Activated CD8-positive, alpha-beta memory T cell treated with anti-CD3 and anti-CD28 coated beads, Interleukin-2, amount 50 U/mL, for 48 hours (primary cell): ENCODE results near the gene TMEM198.

Experiments
- DNase-seq: peaks from one replicate; pipeline ENCODE4 v3.0.0-alpha.2; 2020

Gene TMEM198

DNA sequence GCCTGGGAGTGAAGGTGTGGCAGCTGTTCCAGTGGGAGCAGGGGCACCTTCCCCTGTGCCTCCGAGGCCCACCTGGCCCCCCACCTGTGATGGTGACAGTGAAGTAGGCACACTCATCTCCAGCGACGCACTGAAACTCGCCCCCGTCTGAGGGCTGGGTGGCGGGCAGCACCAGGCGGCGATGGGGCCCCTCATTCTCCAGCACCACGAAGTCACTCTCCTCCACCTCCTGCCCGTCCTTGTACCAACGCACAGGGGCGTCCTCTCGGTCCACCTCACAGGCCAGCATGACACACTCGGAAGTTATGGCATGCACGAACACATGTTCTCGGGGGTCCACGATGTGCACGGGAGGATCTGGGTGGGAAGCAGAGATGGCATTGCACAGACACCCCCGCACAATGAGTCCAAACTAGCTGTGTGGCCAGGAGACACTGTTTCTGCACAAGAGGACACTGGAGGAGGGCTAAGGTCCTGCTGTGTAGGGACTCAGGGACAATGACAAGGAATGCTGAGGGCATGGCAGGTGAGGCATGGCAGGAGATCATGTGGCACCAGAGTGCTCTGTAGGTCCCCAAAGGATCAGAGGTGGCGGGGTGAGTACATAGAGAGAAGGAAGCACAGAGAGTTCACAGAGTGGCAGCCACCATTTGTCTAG, 19.6 kb downstream of the TMEM198 start:
- no peak for DNase-seq

- DNase-seq, result no peak
These were observed 21.6 kb downstream of the TMEM198 start for GRCh38 chr2:219565130-219566080.

- DNase-seq, result no peak
These were observed 22.8 kb downstream of the TMEM198 start for GRCh38 chr2:219566640-219567039.

GRCh38 chr2:219567131-219567530, 23.3 kb downstream of the TMEM198 start:
- DNase-seq, result no peak

DNA sequence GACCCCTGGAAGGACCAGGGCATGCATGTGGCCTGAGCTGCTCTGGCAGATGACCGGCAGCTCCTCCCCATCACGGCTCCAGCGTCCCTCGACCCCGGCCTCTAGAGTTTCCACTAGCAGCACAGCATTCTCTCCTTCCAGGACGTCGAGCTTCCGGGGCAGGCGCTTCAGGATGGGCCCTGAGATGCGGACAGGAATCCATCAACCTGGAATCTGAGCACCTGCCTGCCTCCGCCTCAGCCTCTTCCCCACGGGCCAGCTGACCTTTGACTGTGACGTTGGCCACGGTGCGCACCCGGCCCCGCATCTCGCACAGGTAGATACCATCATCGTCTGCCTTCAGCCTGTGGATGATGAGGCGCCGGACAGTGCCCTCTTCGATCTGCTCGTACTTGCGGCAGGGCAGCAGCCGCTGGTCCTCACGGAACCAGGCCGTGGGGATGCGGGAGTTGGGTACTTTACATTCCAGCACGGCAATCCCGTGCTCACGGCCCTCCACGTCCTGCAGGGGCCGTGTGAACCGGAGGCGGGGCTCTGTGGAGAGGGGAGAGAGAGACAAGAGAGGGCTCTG, 24.0 kb downstream of the TMEM198 start:
- DNase-seq, result no peak

DNA sequence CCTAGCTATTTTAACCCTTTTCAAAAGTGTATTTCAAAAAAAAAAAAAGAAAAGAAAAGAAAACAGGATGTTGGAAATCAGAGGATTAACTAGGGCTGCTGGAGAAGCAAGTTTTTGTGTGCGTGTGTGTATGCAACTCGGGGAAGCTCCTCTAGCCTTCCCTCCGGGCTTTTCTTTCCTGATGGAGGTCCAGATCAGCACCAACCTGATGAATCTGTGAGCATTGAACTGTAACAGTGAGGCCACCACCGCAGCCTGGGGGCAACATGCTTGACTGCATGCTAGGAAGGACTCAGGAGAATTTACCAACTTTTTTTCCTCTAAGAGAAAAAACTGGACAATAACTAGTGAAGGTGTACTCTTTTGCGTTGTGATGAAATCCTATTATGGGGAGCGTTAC, 25.2 kb downstream of the TMEM198 start:
- no peak for DNase-seq

- DNase-seq, result no peak
These were observed 25.8 kb downstream of the TMEM198 start for GRCh38 chr2:219569635-219570034.

GRCh38 chr2:219570194-219570923, 26.5 kb downstream of the TMEM198 start:
- DNase-seq, result no peak

- DNase-seq, result no peak
These were observed 27.1 kb downstream of the TMEM198 start for GRCh38 chr2:219570924-219571310.

DNA sequence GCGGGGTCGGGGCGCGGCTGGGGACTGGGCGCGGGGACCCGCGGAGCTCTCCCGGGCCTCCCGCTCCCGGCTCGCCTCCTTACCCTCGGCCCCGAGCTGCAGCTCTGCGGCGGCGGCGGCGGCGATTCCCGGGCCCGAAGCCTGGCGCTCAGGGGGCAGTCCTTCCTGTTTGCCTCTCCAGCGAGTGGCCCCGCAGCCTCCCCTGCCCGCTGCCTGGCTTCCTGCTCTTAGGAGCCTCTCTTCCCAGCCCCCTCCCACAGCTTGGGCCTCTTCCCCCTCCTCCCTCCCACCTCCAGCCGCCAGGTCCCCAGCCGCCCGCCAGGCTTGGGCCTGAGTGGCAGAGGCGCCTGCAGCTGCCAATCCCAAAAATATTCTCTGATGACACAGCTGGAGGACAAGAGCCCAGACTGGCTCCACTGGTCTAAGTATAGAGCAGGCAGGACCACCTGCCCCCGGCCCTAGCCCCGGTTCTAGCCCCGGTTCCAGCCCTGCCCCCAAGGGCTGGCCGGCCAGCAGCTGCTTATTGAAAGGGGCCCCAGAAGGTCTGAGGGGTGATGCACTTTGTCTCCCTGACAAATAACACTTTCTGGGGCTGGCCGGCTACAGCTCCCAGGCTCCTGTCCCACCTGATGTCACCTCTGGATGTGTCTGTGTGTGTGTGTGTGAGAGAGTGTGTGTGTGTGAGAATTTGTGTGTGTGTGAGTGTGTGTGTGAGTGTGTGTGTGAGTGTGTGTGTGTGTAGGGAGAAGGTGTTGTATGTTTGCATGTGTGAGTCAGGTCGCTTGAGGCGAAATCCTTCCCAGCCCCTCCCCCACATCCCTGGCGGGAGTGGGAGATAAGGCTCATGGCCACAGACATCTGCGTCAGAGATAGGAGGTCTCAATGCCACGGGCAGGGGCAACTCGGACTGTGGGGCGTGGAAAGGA, 27.7 kb downstream of the TMEM198 start, which contains the start of gene OBSL1:
Gene OBSL1 (minus strand): TSS at position 229 of the 926 bp plus-strand sequence. CDS start 307 bp downstream, outside the sequence.
- DNase-seq, result no peak

DNA sequence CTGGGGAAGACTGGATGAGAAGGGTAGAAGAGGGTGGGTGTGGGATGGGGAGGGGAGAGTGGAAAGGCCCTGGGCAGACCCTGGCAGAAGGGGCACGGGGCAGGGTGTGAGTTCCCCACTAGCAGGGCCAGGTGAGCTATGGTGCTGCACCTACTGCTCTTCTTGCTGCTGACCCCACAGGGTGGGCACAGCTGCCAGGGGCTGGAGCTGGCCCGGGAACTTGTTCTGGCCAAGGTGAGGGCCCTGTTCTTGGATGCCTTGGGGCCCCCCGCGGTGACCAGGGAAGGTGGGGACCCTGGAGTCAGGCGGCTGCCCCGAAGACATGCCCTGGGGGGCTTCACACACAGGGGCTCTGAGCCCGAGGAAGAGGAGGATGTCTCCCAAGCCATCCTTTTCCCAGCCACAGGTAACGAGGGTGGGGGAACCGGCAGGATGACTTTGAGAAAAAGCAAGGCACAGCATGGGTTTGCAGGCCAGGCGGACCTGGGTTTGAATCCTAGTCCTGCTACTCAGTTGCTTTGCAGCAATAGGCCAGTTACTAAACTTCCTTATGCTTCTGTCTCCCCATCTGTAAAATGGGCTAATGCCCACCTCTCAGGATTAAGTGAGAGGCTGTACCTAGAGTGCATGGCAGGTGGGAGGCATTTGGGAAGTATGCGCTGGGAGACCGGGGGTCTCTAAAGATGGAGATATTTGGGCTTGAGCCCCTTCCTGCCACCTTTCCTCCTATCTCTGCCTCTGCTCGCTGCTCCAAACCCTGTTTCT, 28.6 kb downstream of the TMEM198 start, which contains the start of gene INHA:
Gene INHA (plus strand): TSS at position 74 of the 765 bp plus-strand sequence. CDS start 65 bp downstream, at position 139.
- no peak for DNase-seq

DNA sequence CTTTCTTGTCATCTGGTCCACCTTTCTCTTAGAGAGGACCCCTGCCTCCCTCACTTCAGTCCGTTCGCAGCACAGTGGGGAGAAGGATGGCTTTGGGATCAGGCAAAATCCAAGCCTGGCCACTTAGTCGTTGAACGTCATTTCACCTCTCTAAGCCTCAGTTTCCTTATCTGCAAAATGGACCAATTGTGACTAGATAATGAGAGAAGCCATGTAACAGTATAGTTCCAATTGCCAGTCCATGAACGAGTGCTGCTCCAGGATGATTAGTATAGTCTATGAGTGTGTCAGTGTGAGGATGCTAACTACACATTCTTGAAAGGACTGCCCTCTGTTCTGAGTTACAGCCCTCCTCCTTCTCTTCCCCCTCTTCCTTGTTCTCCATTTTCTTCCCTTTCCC, 29.3 kb downstream of the TMEM198 start:
- no peak for DNase-seq

DNA sequence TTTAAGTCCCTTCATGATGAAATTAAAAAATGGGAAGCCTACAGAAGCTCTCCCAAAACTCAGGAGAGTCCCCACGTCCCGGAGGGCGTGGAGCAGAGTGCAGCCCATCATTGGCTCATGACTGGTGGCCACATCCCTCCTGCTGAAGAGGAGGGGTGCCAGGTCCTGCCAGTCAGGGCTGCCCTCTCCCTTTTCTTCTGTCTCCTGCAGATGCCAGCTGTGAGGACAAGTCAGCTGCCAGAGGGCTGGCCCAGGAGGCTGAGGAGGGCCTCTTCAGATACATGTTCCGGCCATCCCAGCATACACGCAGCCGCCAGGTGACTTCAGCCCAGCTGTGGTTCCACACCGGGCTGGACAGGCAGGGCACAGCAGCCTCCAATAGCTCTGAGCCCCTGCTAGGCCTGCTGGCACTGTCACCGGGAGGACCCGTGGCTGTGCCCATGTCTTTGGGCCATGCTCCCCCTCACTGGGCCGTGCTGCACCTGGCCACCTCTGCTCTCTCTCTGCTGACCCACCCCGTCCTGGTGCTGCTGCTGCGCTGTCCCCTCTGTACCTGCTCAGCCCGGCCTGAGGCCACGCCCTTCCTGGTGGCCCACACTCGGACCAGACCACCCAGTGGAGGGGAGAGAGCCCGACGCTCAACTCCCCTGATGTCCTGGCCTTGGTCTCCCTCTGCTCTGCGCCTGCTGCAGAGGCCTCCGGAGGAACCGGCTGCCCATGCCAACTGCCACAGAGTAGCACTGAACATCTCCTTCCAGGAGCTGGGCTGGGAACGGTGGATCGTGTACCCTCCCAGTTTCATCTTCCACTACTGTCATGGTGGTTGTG, 30.9 kb downstream of the TMEM198 start:
- DNase-seq, result no peak

- no peak for DNase-seq
These were observed 32.0 kb downstream of the TMEM198 start for GRCh38 chr2:219575566-219576504.

DNA sequence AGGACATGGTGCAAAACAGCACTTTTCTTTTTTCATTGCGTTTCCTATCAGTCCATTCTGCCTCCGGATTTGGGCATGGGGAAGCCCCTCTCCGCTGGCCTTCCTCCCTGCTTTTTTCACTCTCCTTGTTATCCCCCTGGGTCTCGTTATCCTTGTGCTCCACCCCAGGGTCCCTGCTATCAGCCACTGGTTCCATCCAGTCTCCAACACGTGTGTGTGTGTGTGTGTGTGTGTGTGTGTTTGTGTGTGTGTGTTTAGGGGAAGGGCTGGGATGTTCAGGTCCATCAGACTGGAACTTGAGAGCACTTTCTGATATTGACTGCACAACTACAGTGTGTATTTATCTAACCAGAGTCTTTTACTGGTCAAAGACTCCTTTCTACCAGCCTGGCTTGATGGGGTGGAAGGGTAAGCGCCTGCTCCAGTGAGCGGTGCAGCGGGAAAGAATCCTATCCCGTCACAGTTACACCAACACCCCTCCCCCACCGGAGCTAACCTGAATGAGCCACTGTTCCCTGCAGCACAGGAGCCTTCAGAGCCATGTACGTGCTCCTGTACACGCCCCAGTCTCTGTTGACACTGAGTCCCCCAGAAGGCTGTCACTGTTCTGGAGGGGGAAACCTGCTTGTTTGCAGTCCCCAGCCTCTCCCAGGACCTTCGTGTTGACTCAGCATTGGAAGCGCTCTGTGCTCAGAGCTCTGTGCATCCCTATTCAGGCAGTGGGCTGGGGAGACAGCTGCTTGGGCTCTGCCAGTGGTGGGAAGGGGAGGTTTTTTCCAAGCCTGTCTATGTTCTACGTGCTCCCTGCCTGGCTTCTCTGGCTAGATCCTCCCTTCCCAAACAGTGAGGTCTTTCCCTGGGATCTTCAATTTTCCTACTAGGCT, 32.9 kb downstream of the TMEM198 start:
- no peak for DNase-seq

DNA sequence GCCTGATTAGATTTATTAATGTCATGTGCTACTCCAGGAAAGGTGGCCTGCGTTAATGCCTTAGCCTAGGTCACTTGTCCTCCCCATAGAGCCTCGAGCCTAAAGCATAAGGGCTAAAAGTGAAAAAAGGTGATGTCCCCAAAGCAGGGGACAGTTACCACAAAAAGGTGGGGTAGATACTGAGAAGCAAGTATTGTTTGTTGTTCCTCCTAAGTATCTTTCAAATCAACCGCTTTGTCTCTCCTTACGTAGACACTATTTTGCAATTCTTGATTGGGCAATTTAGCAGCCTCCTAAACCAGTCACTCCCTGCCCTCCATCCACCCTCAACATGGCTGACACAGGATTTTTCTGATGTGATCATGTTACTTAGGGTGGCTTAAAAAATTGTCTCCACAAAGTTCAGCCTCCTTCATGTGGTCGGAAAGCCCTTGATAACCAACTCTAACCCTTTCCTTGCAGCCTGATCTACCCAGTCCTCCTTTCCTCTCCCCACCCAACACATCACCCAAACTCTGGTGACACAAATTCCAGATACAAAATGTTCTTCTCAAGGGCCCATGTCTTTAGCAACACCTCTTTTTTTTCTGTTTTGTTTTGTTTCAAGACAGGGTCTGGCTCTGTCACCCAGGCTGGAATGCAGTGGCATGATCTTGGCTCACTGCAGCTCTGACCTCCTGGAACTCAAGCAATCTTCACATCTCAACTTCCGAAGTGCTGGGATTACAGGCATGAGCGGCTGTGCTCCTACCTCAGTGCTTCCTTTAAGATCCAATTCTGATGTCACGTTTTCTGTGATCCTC, 35.2 kb downstream of the TMEM198 start:
- no peak for DNase-seq

- DNase-seq, result no peak
These were observed 37.5 kb downstream of the TMEM198 start for GRCh38 chr2:219581346-219581745.
